Measurements from ENCODE around the gene GPR50. TPM values are rescaled to one million over a fixed set of nuclear protein-coding genes. Genes with fewer than 3 reads are reported as not detected.

Gene GPR50
- total and polyA plus RNA-seq, 2 of the 8 experiments (the other 6 are each of a cell fraction or from before 2014, with no cell fraction given), result 1.6 to 1.9 TPM

DNA sequence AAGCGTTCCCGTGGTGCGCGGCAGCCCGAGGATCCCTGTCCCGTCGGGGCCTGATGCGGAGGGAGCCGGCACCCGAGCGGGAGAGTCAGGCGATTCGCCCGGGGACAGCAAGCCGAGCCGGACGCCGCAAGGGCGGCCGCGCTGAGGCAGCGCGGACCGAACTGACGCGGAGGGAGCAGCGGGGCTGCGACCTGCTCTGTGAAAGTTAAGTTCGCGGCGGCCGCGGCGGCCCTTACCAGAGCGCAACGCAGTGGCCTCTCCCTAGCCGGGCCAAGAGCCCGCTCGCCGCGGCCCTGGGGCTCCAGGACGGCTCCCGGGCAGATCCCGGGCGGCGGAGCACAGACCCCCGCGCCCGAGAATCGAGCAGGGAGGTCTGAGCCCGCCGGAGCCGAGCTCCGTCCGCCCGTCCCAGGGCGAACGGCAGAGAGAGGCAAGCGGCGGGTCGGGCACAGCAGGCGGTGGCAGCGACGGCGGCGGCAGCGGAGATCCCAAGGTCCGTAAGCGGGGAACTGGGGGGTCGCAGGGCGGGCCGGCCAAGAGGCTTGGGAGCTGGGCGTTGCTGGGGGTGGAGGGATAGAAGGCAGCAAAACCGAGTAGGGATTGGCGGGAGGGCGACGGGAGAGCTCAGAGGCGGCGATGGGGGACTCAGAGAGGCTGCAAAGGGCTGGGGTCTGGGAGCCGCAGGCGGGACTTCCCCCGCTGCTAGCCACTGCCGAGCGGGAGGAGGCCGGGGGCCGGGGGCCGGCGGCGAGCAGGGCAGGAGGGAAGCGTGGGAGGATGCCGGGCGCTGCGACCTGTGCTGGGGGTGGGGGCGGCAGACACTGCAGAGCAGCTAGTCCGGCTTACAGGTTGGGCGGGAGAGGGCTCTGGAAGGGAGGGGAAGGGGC, 1.0 kb downstream of the GPR50 start:
- Histone ChIP-seq H2BK12ac (ENCODE audit: low read depth, low read length) (no peak overlapping the region), H2BK120ac (replicated peaks; ENCODE audit: low read depth, low read length) (no peak overlapping the region), H3K36me3 (ENCODE audit: control insufficient read depth in 2 of 4, insufficient read depth in 4 of 4, low read length in 3 of 4) (peaks cover 0 to 8% (median 0%) of the 10 kb centered on the region in 4 experiments; a peak in 3 of 8 replicates), H3K9me3 (ENCODE audit: insufficient read depth in 2 of 2, low read depth in 1 of 2, low read length in 1 of 2) (peaks cover 7 to 15% of the 10 kb centered on the region in 2 experiments; a peak in 3 of 4 replicates), H2BK5ac (ENCODE audit: low read depth, low read length) (no peak overlapping the region), H3K27me3 (replicated peaks in 1 of 4; ENCODE audit: control insufficient read depth in 3 of 4, extremely low read depth in 1 of 4, insufficient read depth in 3 of 4, low read length in 3 of 4) (peaks cover 13 to 42% (median 32%) of the 10 kb centered on the region in 4 experiments), H3K18ac (ENCODE audit: extremely low read depth, low read length) (no peak overlapping the region), H3K79me1 (ENCODE audit: low read depth, low read length) (no peaks in the 10 kb centered on the region), H3K79me2 (ENCODE audit: control insufficient read depth in 1 of 2, insufficient read depth in 2 of 2, low read length in 2 of 2) (no peaks in the 10 kb centered on the region), H3K4me2 (ENCODE audit: insufficient read depth in 1 of 2, low read depth in 2 of 2, low read length in 2 of 2) (peak overlapping the region; percentile 70 to 97), H4K5ac (ENCODE audit: insufficient read length, low read depth, low read length) (no peak overlapping the region), H4K20me1 (replicated peaks in 1 of 2; ENCODE audit: control insufficient read depth in 1 of 2, insufficient read depth in 2 of 2, low read length in 2 of 2) (no peaks in the 10 kb centered on the region), H2BK15ac (ENCODE audit: low read length) (no peak overlapping the region), H3K14ac (ENCODE audit: insufficient read length) (no peak overlapping the region), H3K9ac (replicated peaks in 1 of 4; ENCODE audit: extremely low read depth in 1 of 4, low read depth in 3 of 4, low read length in 3 of 4) (no peak overlapping the region), H3K4ac (replicated peaks; ENCODE audit: insufficient read length, low read depth, low read length) (no peak overlapping the region), H3K23ac (ENCODE audit: insufficient read length) (no peak overlapping the region), H3K4me1 (replicated peaks in 1 of 4; ENCODE audit: control insufficient read depth in 3 of 4, insufficient read depth in 4 of 4, low read length in 3 of 4) (peaks cover 0 to 6% (median 0%) of the 10 kb centered on the region in 4 experiments; a peak in 4 of 7 replicates), H3K23me2 (ENCODE audit: low read depth, low read length) (no peaks in the 10 kb centered on the region; the same call in 1 of the 2 replicates), H3K4me3 (ENCODE audit: extremely low read depth in 1 of 4, insufficient read depth in 2 of 4, low read depth in 3 of 4, low read length in 4 of 4) (peak overlapping the region; percentile 46 to 72 (median 50)), H4K8ac (ENCODE audit: extremely low read depth, insufficient read depth, low read length) (peak overlapping the region; percentile 79), H2AFZ (ENCODE audit: low read length) (no peak overlapping the region), H3K27ac (ENCODE audit: low read depth, low read length) (no peak overlapping the region), H2AK5ac (ENCODE audit: low read depth, low read length) (no peak overlapping the region), H3K56ac (replicated peaks; ENCODE audit: insufficient read length, low read depth, low read length) (no peak overlapping the region), H4K91ac (replicated peaks; ENCODE audit: insufficient read length, low read length) (no peak overlapping the region), H2BK20ac (ENCODE audit: low read length) (no peak overlapping the region)
- FAIRE-seq, result no peak
- peak in 1 of 2 experiments; percentile 66 for DNase-seq (ENCODE audit: low read depth in 1 of 2, low spot score in 2 of 2)
- POLR2A ChIA-PET (ENCODE audit: partially characterized antibody), result no interaction called here
- 4% methylated on average over 16 of the region's 96 CpGs; no CpG with 5 or more reads in 1 of the 2 experiments for WGBS, 2 experiments (ENCODE audit: extremely low coverage in 1 of 2, insufficient coverage in 1 of 2, insufficient read length in 1 of 2, insufficient replicate concordance in 2 of 2, low coverage in 1 of 2, low lambda C conversion rate in 2 of 2, missing lambda C conversion rate in 1 of 2)
- CTCF ChIA-PET (ENCODE audit: partially characterized antibody), result interaction anchor here (0.6 to 2.3 kb wide), 2 partner anchors 183 to 405 kb away, joined by 3 to 11 read pairs; no protein-coding TSS in a partner anchor
- TF ChIP-seq POLR2A (IDR thresholded peaks at IDR 0.05; ENCODE audit: control extremely low read depth in 1 of 2, low read depth in 2 of 2, low read length in 2 of 2) (no peak), EZH2 (IDR thresholded peaks at IDR 0.05; ENCODE audit: low read depth, low read length, severe bottlenecking) (peak; percentile 45), TCF12 (IDR thresholded peaks at IDR 0.05; ENCODE audit: low read depth, low read length) (no peak), BRCA1 (IDR thresholded peaks at IDR 0.05; ENCODE audit: low read depth, low read length) (no peak), CHD2 (IDR thresholded peaks at IDR 0.05; ENCODE audit: low read length) (no peak), CBX8 (IDR thresholded peaks at IDR 0.05; ENCODE audit: borderline replicate concordance, low read depth, low read length) (no peak), CTBP2 (IDR thresholded peaks at IDR 0.05; ENCODE audit: borderline replicate concordance, insufficient read depth, insufficient read length, low read length) (no peak), KDM4A (IDR thresholded peaks at IDR 0.05; ENCODE audit: low read depth, low read length, severe bottlenecking) (peak; percentile 69), SP1 (IDR thresholded peaks at IDR 0.05; ENCODE audit: low read depth, low read length) (no peak), TBP (IDR thresholded peaks at IDR 0.05; ENCODE audit: low read depth, low read length) (no peak), JUND (IDR thresholded peaks at IDR 0.05; ENCODE audit: low read length) (no peak), YY1 (IDR thresholded peaks at IDR 0.05; ENCODE audit: low read depth, low read length) (no peak)
